ENCODE data around the gene BEST3. TPM values are rescaled to one million over a fixed set of nuclear protein-coding genes. Genes with fewer than 3 reads are reported as not detected.
A peak's percentile ranks its signal among the peaks of the same experiment; 100 is the strongest.

The BEST3 gene
- total and polyA plus RNA-seq, 3 donors from 2014 or later: 0.74 to 9.8 (median 2.1) TPM

GRCh38 chr12:69689638-69690037 lies 9.5 kb downstream of the BEST3 start:
- Histone ChIP-seq H3K27ac (no peak overlapping the region), H3K27me3 (no peaks in the 10 kb centered on the region), H3K4me1 (no peaks in the 10 kb centered on the region), H3K9me3 (no peaks in the 10 kb centered on the region), H3K4me3 (no peak overlapping the region), H3K36me3 (ENCODE audit: low read depth, missing control alignments) (no peaks in the 10 kb centered on the region)
- TF ChIP-seq POLR2A (IDR thresholded peaks at IDR 0.05) (no peak), CTCF (IDR thresholded peaks at IDR 0.05) (no peak)
- intact Hi-C loops (cut with DNase I; ENCODE audit: low total_unique reads): no loop called here
- DNase-seq: no peak
- WGBS, 2 donors: 53 to 62% methylated on average over 2 of the region's 2 CpGs

- H3K9me3 ChIP-seq: no peaks in the 10 kb centered on the region
- H3K27me3 ChIP-seq: no peaks in the 10 kb centered on the region
- H3K4me1 ChIP-seq: no peaks in the 10 kb centered on the region
- no peaks in the 10 kb centered on the region for H3K36me3 ChIP-seq (ENCODE audit: low read depth, missing control alignments)
- intact Hi-C loops (cut with DNase I; ENCODE audit: low total_unique reads): no loop called here
- H3K27ac ChIP-seq: no peak overlapping the region
- WGBS, 2 donors: 53% methylated on average over 14 of the region's 14 CpGs
- peak; percentile 19 for DNase-seq
- no peak overlapping the region for H3K4me3 ChIP-seq
- TF ChIP-seq CTCF (IDR thresholded peaks at IDR 0.05): no peak
- no peak for TF ChIP-seq POLR2A (IDR thresholded peaks at IDR 0.05)
These were observed 10.4 kb downstream of the BEST3 start for GRCh38 chr12:69688471-69689427.

- H3K4me1 ChIP-seq: no peaks in the 10 kb centered on the region
- TF ChIP-seq POLR2A (IDR thresholded peaks at IDR 0.05) (no peak), CTCF (IDR thresholded peaks at IDR 0.05) (no peak)
- no peak overlapping the region for H3K4me3 ChIP-seq
- H3K36me3 ChIP-seq (ENCODE audit: low read depth, missing control alignments): no peaks in the 10 kb centered on the region
- peak; percentile 20 for DNase-seq
- intact Hi-C loops (cut with DNase I; ENCODE audit: low total_unique reads): no loop called here
- H3K27ac ChIP-seq: no peak overlapping the region
- 50% methylated on average over 1 of the region's 1 CpG for WGBS, 2 donors
- no peaks in the 10 kb centered on the region for H3K27me3 ChIP-seq
- H3K9me3 ChIP-seq: no peaks in the 10 kb centered on the region
These were observed 11.1 kb downstream of the BEST3 start for GRCh38 chr12:69688021-69688420.

- H3K4me3 ChIP-seq: no peak overlapping the region
- no peaks in the 10 kb centered on the region for H3K4me1 ChIP-seq
- intact Hi-C loops (cut with DNase I; ENCODE audit: low total_unique reads): no loop called here
- 69 to 77% methylated on average over 4 of the region's 4 CpGs for WGBS, 2 donors
- DNase-seq: no peak
- H3K36me3 ChIP-seq (ENCODE audit: low read depth, missing control alignments): no peaks in the 10 kb centered on the region
- TF ChIP-seq POLR2A (IDR thresholded peaks at IDR 0.05) (no peak), CTCF (IDR thresholded peaks at IDR 0.05) (no peak)
- H3K27ac ChIP-seq: no peak overlapping the region
- H3K9me3 ChIP-seq: no peaks in the 10 kb centered on the region
- no peaks in the 10 kb centered on the region for H3K27me3 ChIP-seq
These were observed 11.7 kb downstream of the BEST3 start for GRCh38 chr12:69687390-69687789.

All from testis (tissue), 3 donors.